CD14-positive monocyte (primary cell): ENCODE measurements around the gene FBF1. TPM values are rescaled to one million over a fixed set of nuclear protein-coding genes. Genes with fewer than 3 reads are reported as not detected.

Experiments
- DNase-seq, 3 donors: peaks; one replicate each; pipeline ENCODE4 v3.0.0-alpha.2; 2011 to 2022
- H2AFZ ChIP-seq: 2 replicates; pipeline ENCODE4 v1.6.0; 2012; ENCODE audit warnings: mild to moderate bottlenecking, low read depth, low read length, inconsistent platforms; ENCODE audit not compliant: insufficient read depth, poor library complexity, severe bottlenecking
- H3K27ac ChIP-seq, 2 donors: 1 replicate in 1 of 2; 2 replicates in 1 of 2; pipeline ENCODE4 v1.5.1; 2012 to 2013; ENCODE audit warnings: low read length in 2 of 2, control low read depth in 1 of 2, inconsistent platforms in 1 of 2, low read depth in 1 of 2, mild to moderate bottlenecking in 1 of 2
- H3K27me3 ChIP-seq, 2 donors: one replicate each; pipeline versions ENCODE4 v1.6.0 to v1.6.1; 2011 to 2013; ENCODE audit warnings: low read length in 2 of 2; ENCODE audit not compliant: control insufficient read depth in 2 of 2, insufficient read depth in 2 of 2
- H3K36me3 ChIP-seq, 2 donors: replicated peaks in 1 of 2; 1 replicate in 1 of 2; 2 replicates in 1 of 2; pipeline versions ENCODE4 v1.5.1 to v1.6.1; 2012 to 2013; ENCODE audit warnings: low read length in 2 of 2, control low read depth in 1 of 2, inconsistent platforms in 1 of 2, mild to moderate bottlenecking in 1 of 2; ENCODE audit not compliant: insufficient read depth in 2 of 2, control insufficient read depth in 1 of 2
- H3K4me1 ChIP-seq, 2 donors: 1 replicate in 1 of 2; 2 replicates in 1 of 2; pipeline versions ENCODE4 v1.5.1 to v1.6.1; 2012 to 2013; ENCODE audit warnings: low read length in 2 of 2, control low read depth in 1 of 2, inconsistent platforms in 1 of 2, mild to moderate bottlenecking in 1 of 2, moderate library complexity in 1 of 2; ENCODE audit not compliant: insufficient read depth in 2 of 2, control insufficient read depth in 1 of 2
- H3K4me2 ChIP-seq: replicated peaks from 2 replicates; pipeline ENCODE3; 2012; ENCODE audit warnings: low read length, moderate library complexity, mild to moderate bottlenecking; ENCODE audit not compliant: poor library complexity, severe bottlenecking; ENCODE audit errors: extremely low read depth
- H3K4me3 ChIP-seq, 3 experiments: fragments of 200-600 bp in 1 of 3; sonication (generic) in 1 of 3; replicated peaks in 1 of 3; 1 replicate in 2 of 3; 2 replicates in 1 of 3; pipeline ENCODE4 v1.5.1; 2011 to 2013; ENCODE audit warnings: low read length in 3 of 3, mild to moderate bottlenecking in 3 of 3, control low read depth in 2 of 3, low read depth in 2 of 3, inconsistent platforms in 1 of 3, moderate library complexity in 1 of 3
- H3K79me2 ChIP-seq: 2 replicates; pipeline ENCODE4 v1.6.0; 2012; ENCODE audit warnings: mild to moderate bottlenecking, control low read depth, inconsistent platforms, low read length, moderate library complexity; ENCODE audit not compliant: insufficient read depth
- H3K9ac ChIP-seq: 2 replicates; pipeline ENCODE4 v1.6.0; 2017; ENCODE audit warnings: low read length, mild to moderate bottlenecking; ENCODE audit not compliant: insufficient read depth, poor library complexity, severe bottlenecking
- H3K9me3 ChIP-seq, 2 donors: replicated peaks in 1 of 2; 1 replicate in 1 of 2; 2 replicates in 1 of 2; pipeline versions ENCODE4 v1.5.1 to v1.6.1; 2012 to 2013; ENCODE audit warnings: low read length in 2 of 2, control low read depth in 1 of 2; ENCODE audit not compliant: control insufficient read depth in 1 of 2, insufficient read depth in 1 of 2
- H4K20me1 ChIP-seq: 2 replicates; pipeline ENCODE4 v1.6.0; 2012; ENCODE audit warnings: mild to moderate bottlenecking, low read length, control low read depth, moderate library complexity; ENCODE audit not compliant: insufficient read depth
- H3K27ac Mint-ChIP-seq, 7 donors: one replicate each; pipeline ENCODE4 v1.8.0; 2020; ENCODE audit warnings: mild to moderate bottlenecking in 7 of 7, mixed read lengths in 7 of 7, moderate library complexity in 6 of 7, inconsistent platforms in 2 of 7
- H3K27me3 Mint-ChIP-seq, 3 donors: one replicate each; pipeline ENCODE4 v1.8.0; 2021 to 2022; ENCODE audit warnings: low read depth in 3 of 3, mild to moderate bottlenecking in 3 of 3, mixed read lengths in 3 of 3, moderate library complexity in 3 of 3, inconsistent platforms in 1 of 3
- H3K36me3 Mint-ChIP-seq, 2 donors: one replicate each; pipeline ENCODE4 v1.8.0; 2020; ENCODE audit warnings: mixed read lengths in 2 of 2, inconsistent platforms in 1 of 2, mild to moderate bottlenecking in 1 of 2
- H3K4me1 Mint-ChIP-seq: one replicate; pipeline ENCODE4 v1.8.0; 2020; ENCODE audit warnings: mild to moderate bottlenecking, mixed read lengths
- H3K4me3 Mint-ChIP-seq, 2 donors: one replicate each; pipeline ENCODE4 v1.8.0; 2020; ENCODE audit warnings: mild to moderate bottlenecking in 2 of 2, mixed read lengths in 2 of 2, moderate library complexity in 1 of 2
- H3K9me3 Mint-ChIP-seq, 7 donors: one replicate each; pipeline ENCODE4 v1.8.0; 2020 to 2022; ENCODE audit warnings: mixed read lengths in 7 of 7, mild to moderate bottlenecking in 6 of 7, moderate library complexity in 6 of 7, inconsistent platforms in 2 of 7
- CTCF ChIP-seq: fragments of 200-600 bp; IDR thresholded peaks from one replicate; pipeline ENCODE4 v1.8.0; 2022; ENCODE audit warnings: antibody characterized with exemption, mild to moderate bottlenecking
- WGBS: methylation state at CpG from one replicate; pipeline ENCODE4 v1.1.5; 2013; ENCODE audit warnings: missing lambda C conversion rate; ENCODE audit not compliant: insufficient coverage; 5-methylcytosine and 5-hydroxymethylcytosine counted together
- intact Hi-C, 2 donors: fragments of 100-400 bp; cut with micrococcal nuclease; formaldehyde crosslinking; loops; one replicate each; pipeline versions ENCODE4 v1.15.0 to v1.15.1; 2023
- polyA plus RNA-seq, 3 donors: library from polyadenylated mRNA; depleted of rRNA in 1 of 3; unstranded in 2 of 3; stranded (reverse) in 1 of 3; fragments of 300-500 nt in 2 of 3; fragments of >200 nt in 1 of 3; fragmentation: Illumina TruSeq in 2 of 3; gene quantifications; 1 replicate in 2 of 3; 2 replicates in 1 of 3; pipeline ENCODE4 v1.2.3, GENCODE V29; 2012 to 2021

Gene FBF1
- polyA plus RNA-seq, 3 donors, result 0.32 to 4.4 (median 0.62) TPM

- no peak overlapping the region for H3K27ac Mint-ChIP-seq
- no peaks in the 10 kb centered on the region for H3K4me1 ChIP-seq
- H3K9me3 Mint-ChIP-seq, result no peaks in the 10 kb centered on the region
- no peak overlapping the region for H3K27ac ChIP-seq
- no peak for TF ChIP-seq CTCF
- no peak for DNase-seq
- no peaks in the 10 kb centered on the region for H3K9me3 ChIP-seq
- no peak overlapping the region for H3K4me3 Mint-ChIP-seq
- no peaks in the 10 kb centered on the region for H3K27me3 ChIP-seq
- H4K20me1 ChIP-seq, result no peaks in the 10 kb centered on the region
- peaks cover 1 to 2% (median 1%) of the 10 kb centered on the region in 3 donors for H3K27me3 Mint-ChIP-seq
- H3K4me2 ChIP-seq, result no peak overlapping the region
- no peak overlapping the region for H3K9ac ChIP-seq
- intact Hi-C loops, result no loop called here
- no peaks in the 10 kb centered on the region for H3K36me3 Mint-ChIP-seq
- no peaks in the 10 kb centered on the region for H3K79me2 ChIP-seq
- H3K36me3 ChIP-seq, result no peaks in the 10 kb centered on the region
- no peak overlapping the region for H3K4me3 ChIP-seq
- no peaks in the 10 kb centered on the region for H3K4me1 Mint-ChIP-seq
- no peak overlapping the region for H2AFZ ChIP-seq
- WGBS, result 89% methylated on average over 10 of the region's 11 CpGs
These were observed 20.7 kb downstream of the FBF1 start for GRCh38 chr17:75920045-75920560.

DNA sequence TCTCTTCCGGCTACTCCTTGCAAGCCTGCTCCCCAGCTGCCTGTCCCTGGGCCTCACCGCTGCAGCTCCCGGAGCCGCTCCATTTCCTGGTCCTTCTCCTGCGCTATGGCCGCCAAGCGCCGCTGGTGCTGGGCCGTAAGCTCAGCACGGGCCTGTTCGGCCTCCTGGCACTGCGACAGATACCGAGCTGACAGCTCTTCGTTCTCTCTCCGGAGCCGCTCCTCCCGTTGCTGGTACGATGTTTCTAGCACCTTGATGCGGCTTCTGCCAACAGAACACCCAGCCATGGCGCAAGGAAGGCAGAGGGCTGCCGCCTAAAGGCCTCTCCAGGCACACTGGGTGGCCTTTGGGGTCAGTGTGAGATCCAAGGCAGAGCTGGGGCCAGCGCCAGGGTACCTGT lies 21.2 kb downstream of the FBF1 start:
- H3K9ac ChIP-seq, result no peak overlapping the region
- H3K4me3 Mint-ChIP-seq, result no peak overlapping the region
- H3K4me1 ChIP-seq, result no peaks in the 10 kb centered on the region
- no peak overlapping the region for H3K4me2 ChIP-seq
- H3K36me3 ChIP-seq, result no peaks in the 10 kb centered on the region
- no peak for DNase-seq
- no peak for TF ChIP-seq CTCF
- H3K9me3 Mint-ChIP-seq, result no peaks in the 10 kb centered on the region
- no peaks in the 10 kb centered on the region for H3K4me1 Mint-ChIP-seq
- H2AFZ ChIP-seq, result no peak overlapping the region
- no peaks in the 10 kb centered on the region for H3K36me3 Mint-ChIP-seq
- H3K27ac Mint-ChIP-seq, result no peak overlapping the region
- H4K20me1 ChIP-seq, result no peaks in the 10 kb centered on the region
- H3K79me2 ChIP-seq, result no peaks in the 10 kb centered on the region
- intact Hi-C loops, result no loop called here
- peaks cover 1 to 2% (median 1%) of the 10 kb centered on the region in 3 donors for H3K27me3 Mint-ChIP-seq
- H3K4me3 ChIP-seq, result no peak overlapping the region
- no peaks in the 10 kb centered on the region for H3K9me3 ChIP-seq
- H3K27ac ChIP-seq, result no peak overlapping the region
- H3K27me3 ChIP-seq, result no peaks in the 10 kb centered on the region
- 99% methylated on average over 20 of the region's 22 CpGs for WGBS
